NAMALWA (cell line): ENCODE data around the gene SLC2A1.
A peak's percentile ranks its signal among the peaks of the same experiment; 100 is the strongest.
"Not testable (repeated sequence)": the region's sequence is repeated elsewhere in the genome, so short reads cannot be mapped to it uniquely, and the experiment has no call there.

ENCODE experiments used
- DNase-seq: peaks from one replicate; pipeline ENCODE4 v3.0.0-alpha.2; 2015; ENCODE audit warnings: low spot score

SLC2A1 gene

GRCh38 chr1:42928859-42929258, 29.8 kb downstream of the SLC2A1 start:
- no peak for DNase-seq

DNA sequence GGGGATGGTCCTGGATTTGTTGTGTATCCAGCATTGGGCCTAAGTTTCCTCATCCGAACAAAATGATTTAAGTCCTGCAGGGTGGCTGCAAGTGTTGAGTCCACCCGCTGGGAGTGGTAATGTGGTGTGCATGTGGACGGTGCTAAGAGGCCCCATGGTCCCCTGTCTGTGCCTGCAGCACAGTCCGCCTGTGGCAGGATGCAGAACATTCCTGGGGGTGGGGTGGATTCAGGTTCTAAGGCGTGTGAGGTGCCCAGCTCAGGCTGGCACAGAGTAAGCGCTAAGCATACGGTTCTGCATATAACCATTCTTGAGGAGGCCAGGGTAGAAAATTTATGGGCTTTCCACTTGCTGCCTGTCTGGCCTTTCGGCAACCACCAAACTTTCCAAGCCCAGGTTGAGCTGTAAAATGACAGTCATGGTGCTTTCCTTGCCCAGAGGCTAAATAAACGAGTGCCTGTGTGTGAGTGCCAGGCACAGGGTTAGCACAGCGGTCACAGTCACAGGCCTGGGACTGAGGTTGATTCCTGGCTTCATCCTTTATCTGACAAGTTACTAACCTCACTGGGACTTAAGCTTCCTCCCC, 30.7 kb downstream of the SLC2A1 start:
- no peak for DNase-seq

- DNase-seq = no peak
Measured at GRCh38 chr1:42927274-42927841, 31.3 kb downstream of the SLC2A1 start.

DNA sequence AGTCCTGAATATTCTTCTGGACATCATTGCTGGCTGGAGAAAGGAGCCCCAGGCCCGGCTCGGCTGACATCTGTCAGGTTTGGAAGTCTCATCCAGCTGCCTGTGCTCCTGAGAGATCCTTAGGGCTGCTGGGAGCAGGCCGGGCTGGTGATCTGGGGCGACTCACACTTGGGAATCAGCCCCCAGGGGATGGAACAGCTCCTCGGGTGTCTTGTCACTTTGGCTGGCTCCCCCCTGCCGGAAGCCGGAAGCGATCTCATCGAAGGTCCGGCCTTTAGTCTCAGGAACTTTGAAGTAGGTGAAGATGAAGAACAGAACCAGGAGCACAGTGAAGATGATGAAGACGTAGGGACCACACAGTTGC, 31.8 kb downstream of the SLC2A1 start:
- DNase-seq = no peak

DNA sequence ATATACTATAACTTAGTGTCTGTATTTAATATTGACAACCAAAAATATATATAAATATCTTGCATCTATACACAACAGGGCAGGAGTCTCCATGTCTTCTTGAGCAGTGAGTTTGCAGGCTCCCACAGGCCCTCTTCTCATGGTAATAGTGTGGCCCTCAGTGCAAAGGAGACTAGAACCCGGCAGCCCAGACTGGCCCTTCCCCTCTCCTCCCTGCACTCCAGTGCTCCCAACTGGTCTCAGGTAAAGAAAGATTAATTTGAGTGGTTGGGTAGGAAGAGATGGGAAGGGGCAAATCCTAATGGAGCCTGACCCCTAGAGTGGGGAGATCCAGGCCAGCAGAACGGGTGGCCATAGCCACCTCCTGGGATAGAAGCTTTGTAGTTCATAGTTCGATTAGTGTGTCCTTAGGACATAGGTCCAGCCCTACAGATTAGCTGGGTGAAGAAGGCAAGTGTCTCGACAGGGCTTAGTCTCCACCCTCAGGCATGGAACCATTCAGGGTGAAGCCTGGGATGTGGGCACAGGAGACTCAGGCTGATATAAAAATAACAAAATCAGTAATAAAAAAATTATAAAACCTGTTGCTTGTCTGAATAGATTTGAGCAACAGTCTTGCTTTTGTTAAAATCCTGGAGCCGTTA, 32.3 kb downstream of the SLC2A1 start:
- no peak for DNase-seq

GRCh38 chr1:42924851-42925760, 33.6 kb downstream of the SLC2A1 start:
- peak; percentile 62 for DNase-seq

- DNase-seq = peak; percentile 95
Measured at GRCh38 chr1:42924082-42924850, 34.4 kb downstream of the SLC2A1 start.

DNA sequence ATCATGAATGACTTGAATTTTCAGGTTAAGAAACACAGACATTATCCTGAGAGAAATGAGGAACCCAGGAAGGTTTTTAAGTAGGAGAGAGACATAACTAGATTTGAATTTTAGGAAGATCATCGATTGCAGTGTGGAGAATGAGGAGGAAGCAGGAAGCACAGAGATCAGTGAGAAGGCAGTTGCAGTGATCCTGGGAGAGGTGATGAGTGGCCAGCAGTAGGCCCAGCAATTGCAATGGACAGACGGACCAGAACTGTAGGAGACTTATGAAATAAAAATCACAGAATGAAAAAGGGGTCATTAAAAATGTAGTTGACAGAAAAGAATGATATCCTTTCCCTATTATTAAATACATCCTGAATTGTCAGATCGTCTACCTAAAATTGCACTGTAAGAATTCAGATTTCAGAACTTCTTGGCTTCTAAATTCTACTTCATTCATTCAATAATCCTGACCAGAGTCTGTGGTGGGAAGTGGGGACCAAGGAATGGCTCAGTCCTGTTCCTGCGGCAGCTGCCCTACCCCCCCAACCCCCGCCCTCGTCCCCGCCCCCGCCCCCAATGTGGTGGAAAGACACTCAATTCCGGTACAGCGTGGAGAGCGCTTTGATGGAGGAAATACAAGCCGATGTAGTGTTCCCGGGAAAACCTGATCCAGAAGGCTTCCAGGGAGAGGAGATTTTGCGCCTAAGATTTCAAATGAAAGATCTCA, 35.1 kb downstream of the SLC2A1 start:
- no peak for DNase-seq

- peak; percentile 93 for DNase-seq
Measured at GRCh38 chr1:42922687-42923366, 35.8 kb downstream of the SLC2A1 start.

- no peak for DNase-seq
Measured at GRCh38 chr1:42921769-42922168, 36.9 kb downstream of the SLC2A1 start.

GRCh38 chr1:42919651-42920050, 39.0 kb downstream of the SLC2A1 start:
- not testable (repeated sequence) for DNase-seq

- no peak for DNase-seq
Measured at GRCh38 chr1:42917241-42917495, 41.5 kb downstream of the SLC2A1 start.

- DNase-seq = no peak
Measured at GRCh38 chr1:42915456-42915855, 43.2 kb downstream of the SLC2A1 start.

- no peak for DNase-seq
Measured at GRCh38 chr1:42914092-42914627, 44.5 kb downstream of the SLC2A1 start.

GRCh38 chr1:42913426-42914091, 45.1 kb downstream of the SLC2A1 start:
- peak; percentile 93 for DNase-seq

- DNase-seq = no peak
Measured at GRCh38 chr1:42910985-42911384, 47.7 kb downstream of the SLC2A1 start.

DNA sequence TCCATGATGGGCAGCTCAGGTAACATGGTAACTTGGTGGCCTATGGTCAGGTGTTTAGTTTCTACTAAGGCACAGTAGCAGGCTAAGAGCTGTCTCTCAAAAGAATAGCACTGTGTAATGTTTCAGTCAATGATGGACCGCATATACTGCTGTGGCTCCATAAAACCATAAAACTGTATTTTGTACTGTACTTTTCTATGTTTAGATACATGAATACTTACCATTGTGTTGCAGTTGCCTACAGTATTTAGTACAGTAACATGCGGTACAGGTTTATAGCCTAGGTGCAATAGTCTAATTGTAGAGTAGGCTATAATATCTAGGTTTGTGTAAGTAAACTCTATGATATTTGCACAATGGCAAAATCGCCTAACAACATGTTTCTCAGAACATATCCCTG, 50.6 kb downstream of the SLC2A1 start:
- no peak for DNase-seq

DNA sequence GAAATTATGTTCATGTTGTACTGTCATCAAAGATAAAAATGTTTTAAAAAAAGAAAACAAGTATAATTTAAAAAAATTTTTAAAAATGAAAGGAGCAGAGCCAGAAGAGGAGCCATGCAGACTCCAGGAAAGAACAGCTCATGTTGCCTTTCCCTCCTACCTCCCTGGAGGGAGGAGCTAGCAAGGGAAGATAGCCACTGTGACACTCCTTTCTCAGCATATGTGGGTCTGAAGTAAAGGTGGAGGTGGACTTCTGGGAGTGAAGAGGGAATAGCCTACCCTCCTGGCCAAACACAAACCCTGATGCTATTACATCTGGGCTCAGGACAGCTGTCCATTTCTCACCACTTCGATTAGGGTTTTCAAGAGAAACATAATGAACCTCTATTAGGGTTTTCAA, 54.2 kb downstream of the SLC2A1 start:
- no peak for DNase-seq

DNA sequence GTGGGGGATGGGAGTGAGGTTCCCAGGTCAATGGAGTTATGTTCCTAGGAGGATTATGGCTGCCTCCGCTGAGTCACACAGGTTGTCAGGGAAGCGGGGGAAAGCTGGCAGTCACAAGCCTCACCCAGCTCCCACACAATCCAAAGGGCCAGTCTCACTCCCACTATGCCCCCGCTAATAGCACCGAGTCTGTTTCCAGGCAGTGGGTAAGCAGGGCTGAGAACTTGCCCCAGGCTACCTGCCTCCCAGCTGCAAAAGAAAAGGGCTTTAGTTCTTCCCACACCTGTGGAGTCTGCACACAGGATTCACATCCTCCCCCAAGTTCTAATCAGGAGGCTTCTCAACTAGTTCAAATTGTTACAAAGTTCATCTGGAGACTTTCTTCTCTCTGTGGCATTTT, 58.7 kb downstream of the SLC2A1 start:
- DNase-seq = not testable (repeated sequence)

GRCh38 chr1:42891465-42892138, 67.1 kb downstream of the SLC2A1 start:
- no peak for DNase-seq
